ENCODE measurements around the gene RITA1. TPM values are rescaled to one million over a fixed set of nuclear protein-coding genes. Genes with fewer than 3 reads are reported as not detected.

RITA1 gene
- total and polyA plus RNA-seq, 2 donors from 2014 or later, result 14.6 to 31.6 TPM

DNA sequence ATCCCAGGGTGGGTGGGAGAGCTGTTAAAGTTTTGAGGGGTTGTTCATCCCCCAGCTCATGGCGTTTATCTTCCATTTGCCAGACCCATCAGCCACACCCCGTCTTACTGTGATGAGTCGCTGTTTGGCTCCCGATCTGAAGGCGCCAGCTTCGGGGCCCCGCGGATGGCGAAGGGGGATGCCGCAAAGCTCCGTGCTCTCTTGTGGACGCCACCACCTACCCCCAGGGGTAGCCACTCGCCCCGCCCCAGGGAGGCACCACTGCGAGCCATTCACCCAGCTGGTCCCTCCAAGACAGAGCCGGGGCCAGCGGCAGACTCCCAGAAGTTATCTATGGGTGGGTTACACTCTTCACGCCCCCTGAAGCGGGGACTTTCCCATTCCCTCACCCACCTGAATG is 5.7 kb downstream of the RITA1 start:
- Histone ChIP-seq H3K4me3 (ENCODE audit: low read length in 3 of 3) (no peak overlapping the region), H3K4me1 (ENCODE audit: control insufficient read depth in 2 of 3, insufficient read depth in 2 of 3, low read depth in 1 of 3, low read length in 3 of 3) (peaks cover 0 to 12% (median 3%) of the 10 kb centered on the region in 3 donors), H3K27ac (ENCODE audit: low read depth in 2 of 2, low read length in 2 of 2) (no peak overlapping the region), H3K9ac (ENCODE audit: low read length in 3 of 3) (no peak overlapping the region), H3K36me3 (ENCODE audit: control insufficient read depth in 2 of 3, insufficient read depth in 3 of 3, low read length in 3 of 3) (peaks cover 2 to 18% (median 6%) of the 10 kb centered on the region in 3 donors), H3K27me3 (ENCODE audit: control insufficient read depth, insufficient read depth, low read length) (no peaks in the 10 kb centered on the region), H3K9me3 (ENCODE audit: control insufficient read depth in 2 of 3, insufficient read depth in 1 of 3, low read length in 3 of 3) (no peaks in the 10 kb centered on the region)
- no peak for FAIRE-seq
- peak in 1 of 5 donors; percentile 66 for DNase-seq
- no peak for TF ChIP-seq CTCF (IDR thresholded peaks at IDR 0.05; ENCODE audit: borderline replicate concordance, extremely low read depth, insufficient read depth)
- intact Hi-C loops (cut with DNase I), result no loop called here

DNA sequence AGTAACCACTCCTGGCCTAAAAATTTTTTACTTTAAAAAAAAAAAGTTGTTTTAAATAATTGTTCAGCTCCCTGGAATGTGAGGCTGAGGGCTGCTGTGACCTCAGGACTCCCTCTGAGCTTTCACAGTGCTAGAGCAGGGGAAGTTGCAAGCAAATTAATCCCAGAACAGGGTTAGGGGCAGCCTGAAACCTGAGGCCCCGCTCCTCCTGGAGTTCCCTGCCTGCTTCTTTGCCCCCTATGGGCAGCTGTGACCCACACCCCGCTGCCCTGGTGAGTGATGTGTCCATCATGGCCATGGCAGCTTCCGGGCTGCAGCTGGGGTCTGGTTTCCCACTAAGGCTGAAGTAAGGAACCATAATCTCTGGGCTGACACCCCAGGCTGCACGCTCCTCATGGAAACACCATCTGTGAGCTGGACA is 9.5 kb downstream of the RITA1 start:
- Histone ChIP-seq H3K9me3 (ENCODE audit: control insufficient read depth in 2 of 3, insufficient read depth in 1 of 3, low read length in 3 of 3) (no peaks in the 10 kb centered on the region), H3K4me3 (ENCODE audit: low read length in 3 of 3) (no peak overlapping the region), H3K36me3 (ENCODE audit: control insufficient read depth in 2 of 3, insufficient read depth in 3 of 3, low read length in 3 of 3) (peaks cover 0 to 18% (median 4%) of the 10 kb centered on the region in 3 donors), H3K27me3 (ENCODE audit: control insufficient read depth, insufficient read depth, low read length) (no peaks in the 10 kb centered on the region), H3K4me1 (ENCODE audit: control insufficient read depth in 2 of 3, insufficient read depth in 2 of 3, low read depth in 1 of 3, low read length in 3 of 3) (peaks cover 0 to 4% (median 3%) of the 10 kb centered on the region in 3 donors), H3K27ac (ENCODE audit: low read depth in 2 of 2, low read length in 2 of 2) (no peak overlapping the region), H3K9ac (ENCODE audit: low read length in 3 of 3) (no peak overlapping the region)
- intact Hi-C loops (cut with DNase I), result no loop called here
- TF ChIP-seq CTCF (IDR thresholded peaks at IDR 0.05; ENCODE audit: borderline replicate concordance, extremely low read depth, insufficient read depth), result no peak
- FAIRE-seq, result no peak
- peak in 4 of 5 donors; percentile 50 to 77 (median 58) for DNase-seq

DNA sequence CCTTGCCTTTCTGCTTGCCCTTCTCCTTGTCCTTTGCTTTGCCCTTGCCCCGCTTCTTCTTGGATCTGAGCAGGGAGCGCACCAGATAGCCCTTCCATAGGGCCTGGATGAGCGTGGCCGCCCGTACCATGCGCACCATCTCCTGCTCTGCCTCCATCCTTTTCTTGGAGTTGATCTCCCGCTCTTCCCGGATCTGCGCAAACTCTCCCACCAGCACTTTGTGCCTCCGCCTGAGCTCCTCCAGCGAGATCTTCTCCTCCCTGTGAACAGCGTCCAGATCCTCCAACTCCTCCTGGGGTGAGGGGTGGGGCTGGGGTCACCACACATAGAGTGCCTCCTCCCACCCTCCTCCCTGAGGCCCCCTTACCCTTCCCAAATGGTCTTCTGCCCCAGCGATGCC is 10.1 kb downstream of the RITA1 start:
- no peak for TF ChIP-seq CTCF (IDR thresholded peaks at IDR 0.05; ENCODE audit: borderline replicate concordance, extremely low read depth, insufficient read depth)

GRCh38 chr12:113196582-113196981 is 11.1 kb downstream of the RITA1 start:
- Histone ChIP-seq H3K4me1 (ENCODE audit: control insufficient read depth in 2 of 3, insufficient read depth in 2 of 3, low read depth in 1 of 3, low read length in 3 of 3) (peaks cover 0 to 6% (median 3%) of the 10 kb centered on the region in 3 donors), H3K36me3 (ENCODE audit: control insufficient read depth in 2 of 3, insufficient read depth in 3 of 3, low read length in 3 of 3) (peaks cover 0 to 7% (median 2%) of the 10 kb centered on the region in 3 donors), H3K9me3 (ENCODE audit: control insufficient read depth in 2 of 3, insufficient read depth in 1 of 3, low read length in 3 of 3) (no peaks in the 10 kb centered on the region), H3K27ac (ENCODE audit: low read depth in 2 of 2, low read length in 2 of 2) (no peak overlapping the region), H3K27me3 (ENCODE audit: control insufficient read depth, insufficient read depth, low read length) (no peaks in the 10 kb centered on the region), H3K4me3 (ENCODE audit: low read length in 3 of 3) (no peak overlapping the region), H3K9ac (ENCODE audit: low read length in 3 of 3) (no peak overlapping the region)
- DNase-seq (peak in 1 of 5 donors; percentile 54), FAIRE-seq (no peak)
- intact Hi-C loops (cut with DNase I), result no loop called here
- TF ChIP-seq CTCF (IDR thresholded peaks at IDR 0.05; ENCODE audit: borderline replicate concordance, extremely low read depth, insufficient read depth), result no peak

More for the DNA sequence above, 10.1 kb downstream of the RITA1 start:
- intact Hi-C loops (cut with DNase I), result no loop called here
- Histone ChIP-seq H3K27ac (ENCODE audit: low read depth in 2 of 2, low read length in 2 of 2) (no peak overlapping the region), H3K9ac (ENCODE audit: low read length in 3 of 3) (no peak overlapping the region), H3K9me3 (ENCODE audit: control insufficient read depth in 2 of 3, insufficient read depth in 1 of 3, low read length in 3 of 3) (no peaks in the 10 kb centered on the region), H3K27me3 (ENCODE audit: control insufficient read depth, insufficient read depth, low read length) (no peaks in the 10 kb centered on the region), H3K36me3 (ENCODE audit: control insufficient read depth in 2 of 3, insufficient read depth in 3 of 3, low read length in 3 of 3) (peaks cover 0 to 14% (median 4%) of the 10 kb centered on the region in 3 donors), H3K4me3 (ENCODE audit: low read length in 3 of 3) (no peak overlapping the region), H3K4me1 (ENCODE audit: control insufficient read depth in 2 of 3, insufficient read depth in 2 of 3, low read depth in 1 of 3, low read length in 3 of 3) (peaks cover 0 to 4% (median 3%) of the 10 kb centered on the region in 3 donors)
- DNase-seq, result peak in 1 of 5 donors; percentile 56
- FAIRE-seq, result no peak

All from kidney (tissue), 14 donors.